AG08396 (cell line): ENCODE data around the gene CELA3B.
A peak's percentile ranks its signal among the peaks of the same experiment; 100 is the strongest.
"Not testable (repeated sequence)": the region's sequence is repeated elsewhere in the genome, so short reads cannot be mapped to it uniquely, and the experiment has no call there.

Source experiments
- DNase-seq: peaks from one replicate; pipeline ENCODE4 v3.0.0; 2012; ENCODE audit warnings: low spot score, mixed read lengths

The CELA3B gene

GRCh38 chr1:21976703-21977239 lies at the start of gene CELA3B:
Gene CELA3B, plus strand, starts transcription at chr1:21977022. Its CDS starts 18 bp downstream, at chr1:21977040.
- DNase-seq, result not testable (repeated sequence)

DNA sequence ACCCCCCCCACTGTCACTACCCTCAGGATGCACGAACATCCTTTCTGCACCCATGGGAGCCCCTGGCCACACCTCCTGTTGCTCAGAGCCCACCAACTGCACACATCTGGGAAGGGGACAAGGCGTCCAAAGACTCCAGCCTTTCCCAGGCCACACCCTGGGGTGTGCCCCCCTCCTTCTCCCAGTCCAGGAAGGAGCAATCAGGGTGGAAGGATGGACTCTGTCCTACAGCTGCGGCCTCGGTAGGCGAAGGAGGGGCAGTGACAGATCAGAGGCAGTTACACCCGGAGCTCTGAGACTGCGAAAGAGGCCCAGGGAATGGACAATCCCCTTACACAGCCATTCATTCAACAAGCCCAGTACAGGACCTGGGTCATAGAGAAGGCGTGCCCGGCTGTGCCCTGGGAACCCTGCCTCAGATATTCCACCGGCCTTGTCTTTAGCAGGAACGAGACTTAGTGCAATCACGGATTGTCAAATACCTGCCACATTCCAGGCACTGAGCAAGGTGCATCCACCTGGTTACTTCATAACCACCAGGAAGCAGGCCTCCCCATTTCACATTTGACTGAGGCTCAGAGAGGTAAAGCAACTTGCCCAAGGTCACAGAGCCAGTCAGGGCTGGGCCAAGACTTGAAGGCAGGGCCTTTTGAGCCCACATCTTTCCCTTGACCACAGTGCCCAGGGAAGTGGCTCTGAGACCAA lies 49.1 kb upstream of the CELA3B start:
- no peak for DNase-seq

- no peak for DNase-seq
Measured at GRCh38 chr1:21930080-21930571, 46.7 kb upstream of the CELA3B start.

DNA sequence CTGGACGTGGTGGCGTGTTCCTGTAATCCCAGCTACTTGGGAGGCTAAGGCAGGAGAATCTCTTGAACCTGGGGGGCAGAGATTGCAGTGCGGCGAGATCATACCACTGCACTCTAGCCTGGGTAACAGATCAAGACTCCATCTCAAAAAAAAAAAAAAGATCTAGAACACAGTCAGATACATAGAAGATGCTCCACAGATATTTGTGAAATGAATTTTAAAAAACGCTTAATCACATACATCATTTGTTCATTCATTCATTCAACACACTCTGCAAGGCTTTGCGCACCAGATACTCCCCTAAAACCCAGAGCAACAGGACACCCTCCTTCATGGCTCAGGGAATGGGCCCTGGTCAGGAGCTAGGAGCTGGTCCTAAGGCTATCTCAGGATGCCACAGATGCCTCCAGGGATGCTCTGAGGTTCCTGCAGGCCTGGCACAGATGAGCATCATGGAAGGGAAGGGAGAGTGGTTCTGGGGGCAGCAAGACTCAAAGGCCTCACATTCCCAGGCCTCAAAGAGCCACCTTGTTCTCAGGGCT lies 46.1 kb upstream of the CELA3B start:
- DNase-seq, result no peak

GRCh38 chr1:21931171-21932093 lies 45.4 kb upstream of the CELA3B start:
- DNase-seq, result peak; percentile 86

- DNase-seq, result no peak
Measured at GRCh38 chr1:21932127-21932526, 44.7 kb upstream of the CELA3B start.

GRCh38 chr1:21933397-21934248 lies 43.2 kb upstream of the CELA3B start:
- no peak for DNase-seq

DNA sequence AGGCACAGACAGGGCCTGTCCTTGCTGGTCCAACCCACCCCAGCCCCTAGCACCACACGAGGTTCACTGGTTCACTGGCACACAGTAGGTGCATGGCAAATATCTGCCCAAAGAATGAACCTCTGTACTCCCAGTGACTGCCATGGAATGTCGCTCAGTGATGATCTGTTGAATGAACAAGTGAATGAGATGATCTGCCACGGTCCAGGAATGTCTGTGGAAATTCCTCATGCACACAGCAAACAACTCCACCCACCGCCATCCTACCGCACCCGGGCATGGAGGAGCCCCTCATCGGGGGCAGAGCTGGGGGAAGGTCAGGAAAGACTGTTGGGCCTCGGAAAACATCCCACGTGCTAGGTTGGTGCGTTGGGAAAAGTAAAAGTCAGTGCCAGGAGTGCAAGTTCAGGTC lies 41.4 kb upstream of the CELA3B start:
- DNase-seq, result no peak

DNA sequence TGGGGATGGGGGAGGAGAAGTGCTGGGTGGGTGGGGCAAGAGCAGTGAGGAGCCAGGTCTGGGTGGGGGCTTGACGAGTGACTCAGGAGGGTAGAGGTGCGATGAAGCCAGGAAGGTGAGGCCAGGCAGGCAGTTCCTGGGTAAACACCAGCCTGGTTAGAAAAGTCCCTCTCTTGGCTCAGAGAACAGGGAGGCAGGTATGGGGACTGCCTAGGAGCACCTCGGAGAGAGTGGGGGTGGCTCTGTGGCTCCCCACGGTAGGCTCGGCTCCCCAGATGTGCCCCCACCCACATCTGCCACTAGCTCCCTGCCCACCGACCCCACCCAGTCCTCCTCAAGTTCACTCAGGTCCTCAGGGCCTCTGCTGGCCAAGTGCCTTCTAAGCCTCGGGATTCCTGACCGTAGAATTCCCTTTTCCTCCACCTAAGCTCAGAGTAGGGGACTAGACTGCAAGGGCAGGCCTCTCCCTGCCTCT lies 40.9 kb upstream of the CELA3B start:
- DNase-seq, result no peak

GRCh38 chr1:21936366-21937031 lies 40.3 kb upstream of the CELA3B start:
- DNase-seq, result no peak

GRCh38 chr1:21937034-21937371 lies 39.8 kb upstream of the CELA3B start, which contains the start of gene HSPG2:
Gene HSPG2, minus strand, starts transcription at chr1:21937310. Its CDS starts 93 bp downstream, at chr1:21937217.
- no peak for DNase-seq

DNA sequence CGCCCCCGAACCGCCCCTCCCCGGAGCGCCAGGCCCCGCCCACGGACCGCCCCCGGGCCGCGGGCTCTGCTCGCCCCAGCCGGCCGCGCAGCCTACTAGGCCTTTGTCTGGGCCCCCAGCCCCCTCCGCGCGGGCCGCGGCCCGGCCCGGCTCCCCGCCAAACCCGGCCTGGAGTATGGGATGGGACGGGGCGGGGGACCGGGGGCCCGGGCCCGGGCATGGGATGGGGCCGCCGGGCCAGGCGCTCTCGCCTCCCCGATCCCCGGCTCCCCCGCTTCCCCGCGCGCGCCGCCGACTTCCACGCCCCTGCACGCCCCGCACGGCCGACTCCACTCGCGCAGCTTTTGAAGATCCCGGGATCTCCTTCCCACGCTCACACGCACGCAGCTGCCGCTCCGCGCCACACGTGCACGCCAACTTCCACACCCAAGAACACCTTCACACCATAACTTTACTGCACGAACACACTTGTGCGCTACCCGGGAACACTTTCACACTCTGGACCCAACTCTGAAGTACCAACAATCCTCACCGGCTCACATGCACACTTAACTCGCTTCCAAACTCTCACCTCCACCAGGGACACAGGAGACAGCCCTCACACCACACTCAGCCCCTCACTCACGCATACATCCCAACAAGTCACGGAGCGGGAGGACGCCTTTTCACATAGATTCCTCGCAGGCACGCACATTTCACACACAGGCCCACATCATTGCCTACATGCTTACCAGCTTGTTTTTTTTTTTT lies 39.3 kb upstream of the CELA3B start:
- DNase-seq, result peak; percentile 94

- no peak for DNase-seq
Measured at GRCh38 chr1:21938732-21939538, 37.9 kb upstream of the CELA3B start.

- DNase-seq, result peak; percentile 82
Measured at GRCh38 chr1:21939650-21940374, 37.0 kb upstream of the CELA3B start.

- DNase-seq, result no peak
Measured at GRCh38 chr1:21940492-21940891, 36.3 kb upstream of the CELA3B start.

DNA sequence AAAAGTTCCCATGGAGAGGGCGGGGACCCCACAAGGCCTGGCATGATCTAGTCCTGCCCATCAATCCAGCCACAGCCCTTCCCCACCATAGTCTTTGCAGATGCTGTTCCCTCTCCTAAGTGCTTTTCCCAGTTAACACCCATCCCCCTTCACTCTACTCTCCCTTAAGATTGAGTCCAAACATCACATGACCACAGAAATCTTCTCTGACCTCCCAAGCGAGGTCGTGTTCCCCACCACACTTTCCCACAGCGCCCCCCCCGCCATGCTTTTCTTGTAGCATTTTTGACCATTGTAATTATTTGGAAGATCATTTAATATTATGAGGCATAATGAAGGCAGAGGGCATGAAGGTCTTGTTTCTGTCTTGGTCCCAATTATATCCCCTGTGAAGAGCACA lies 35.5 kb upstream of the CELA3B start:
- no peak for DNase-seq

- no peak for DNase-seq
Measured at GRCh38 chr1:21942464-21942863, 34.4 kb upstream of the CELA3B start.

- peak; percentile 41 for DNase-seq
Measured at GRCh38 chr1:21942959-21943640, 33.7 kb upstream of the CELA3B start.
